Pancreas (tissue), 10 donors: Measurements from ENCODE around the gene SLC9B2. TPM values are rescaled to one million over a fixed set of nuclear protein-coding genes. Genes with fewer than 3 reads are reported as not detected.
A peak's percentile ranks its signal among the peaks of the same experiment; 100 is the strongest.

Experiments used
- ATAC-seq, 4 donors: fragments of 200-7000 bp; cut with Tn5 transposase; one replicate each; pipeline versions ENCODE4 v1.8.0 to v1.9.1; 2020; ENCODE audit warnings: mild to moderate bottlenecking in 4 of 4, moderate library complexity in 4 of 4
- DNase-seq, 6 donors: peaks; one replicate each; pipeline ENCODE4 v3.0.0-alpha.2; 2020
- FAIRE-seq: peaks from 2 replicates; lab custom pipeline; 2012; peaks lifted over from hg19 to GRCh38; lab: Jason Lieb, UNC
- H3K27ac ChIP-seq, 4 donors: fragments of 200-600 bp; sonication (generic); 1 replicate in 3 of 4; 2 replicates in 1 of 4; pipeline versions ENCODE4 v1.5.0 to v1.8.0; 2020
- H3K27me3 ChIP-seq, 4 donors: fragments of 200-600 bp; one replicate each; pipeline ENCODE4 v1.8.0; 2021
- H3K36me3 ChIP-seq, 3 donors: fragments of 200-600 bp; sonication (generic) in 1 of 3; one replicate each; pipeline versions ENCODE4 v1.5.0 to v1.8.0; 2020 to 2021
- H3K4me1 ChIP-seq, 3 donors: fragments of 200-600 bp; one replicate each; pipeline ENCODE4 v1.8.0; 2021
- H3K4me3 ChIP-seq, 4 donors: fragments of 200-600 bp; sonication (generic) in 2 of 4; one replicate each; pipeline versions ENCODE4 v1.5.0 to v1.8.0; 2020 to 2021
- H3K9me3 ChIP-seq, 4 donors: fragments of 200-600 bp; one replicate each; pipeline ENCODE4 v1.8.0; 2021
- CTCF ChIP-seq, 4 donors: fragments of 200-600 bp; sonication (generic) in 3 of 4; IDR thresholded peaks; one replicate each; pipeline versions ENCODE4 v1.5.0 to v1.8.0; 2021; ENCODE audit warnings: antibody characterized with exemption in 4 of 4
- WGBS, 2 donors: extraction: QIAGEN DNeasy Blood & Tissue Kit; methylation state at CpG; one replicate each; pipeline ENCODE4 v1.1.7; 2013; 5-methylcytosine and 5-hydroxymethylcytosine counted together
- intact Hi-C, 3 donors: fragments of 100-400 bp; cut with DNase I; formaldehyde crosslinking; loops; one replicate each; pipeline versions ENCODE4 v1.11.1 to v1.14.2; 2022
- polyA plus RNA-seq, 2 donors: library from polyadenylated mRNA; stranded (reverse); fragments of 200-250 nt; gene quantifications; one replicate each; pipeline ENCODE4 v1.2.3, GENCODE V29; 2013
- total RNA-seq, 6 donors: library from RNA; stranded (reverse); fragmentation: NEBNext Ultra II Directional in 4 of 6; extraction: Animal tissue kit (Norgen Biotek cat#: 25700) in 4 of 6; gene quantifications; one replicate each; pipeline versions ENCODE4 v1.2.1 to v1.2.4, GENCODE V29; 2021 to 2023
- donor health status: healthy with polysubstance abuse.
- donor health status: DM: no; HTN: no; CAD: no; lungs with moderate emphysema.
- donor health status: DM: no; HTN: no; CAD: no.
- donor health status: control.
- donor health status: control.
- donor health status: Bipolar disorder and iron deficiency.
- donor health status: DM: yes; HTN: yes; CAD: no.
- donor health status: DM: no; HTN: no; CAD: no.
- donor health status: DM: no; HTN: no; CAD: no.
- donor health status: DM: yes; HTN: yes; CAD: no.

The SLC9B2 gene
- total and polyA plus RNA-seq, 8 donors, result 1.2 to 5.2 (median 2.7) TPM

DNA sequence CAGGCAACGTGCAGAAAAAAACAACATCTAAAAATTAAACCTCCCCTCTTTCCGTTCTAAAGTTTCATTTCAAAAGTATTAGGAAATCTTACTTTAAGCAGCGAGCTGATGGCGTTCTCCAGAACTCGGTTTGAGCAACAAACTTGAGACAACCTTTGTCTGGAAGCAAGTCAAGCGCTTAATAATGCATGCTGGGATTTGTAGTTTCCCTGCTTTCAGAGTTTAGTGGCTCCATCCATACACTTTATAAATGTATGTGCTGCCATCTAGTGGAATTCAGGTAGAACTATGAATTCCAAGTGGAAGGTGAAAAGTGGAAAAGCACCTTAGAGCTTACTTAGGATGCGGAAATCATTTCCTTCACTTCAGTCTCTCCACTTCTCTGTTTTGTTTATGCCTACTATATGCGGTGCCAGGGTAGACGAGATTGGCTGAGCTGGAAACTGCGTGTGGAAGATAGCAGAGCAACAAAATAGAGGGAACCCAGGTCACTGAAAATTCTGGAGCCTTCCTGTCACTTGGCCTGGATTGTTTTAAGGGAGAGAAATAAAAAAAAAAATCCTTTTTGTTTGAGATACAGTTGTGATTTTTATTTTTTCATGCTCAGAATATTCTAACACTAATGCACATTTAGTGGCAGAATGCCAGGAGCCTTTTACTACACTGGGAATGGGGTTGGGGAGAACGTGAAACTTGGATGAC, 23.3 kb upstream of the SLC9B2 start, which contains the start of gene BDH2:
Gene BDH2, minus strand, starts transcription at position 144 of the 702 bp plus-strand sequence. CDS start 3,580 bp downstream, outside the sequence.
- intact Hi-C loops, result loop anchor here in 2 of 3 donors (10.0 kb wide), 2 partner anchors 645 to 655 kb away; no protein-coding TSS in a partner anchor

DNA sequence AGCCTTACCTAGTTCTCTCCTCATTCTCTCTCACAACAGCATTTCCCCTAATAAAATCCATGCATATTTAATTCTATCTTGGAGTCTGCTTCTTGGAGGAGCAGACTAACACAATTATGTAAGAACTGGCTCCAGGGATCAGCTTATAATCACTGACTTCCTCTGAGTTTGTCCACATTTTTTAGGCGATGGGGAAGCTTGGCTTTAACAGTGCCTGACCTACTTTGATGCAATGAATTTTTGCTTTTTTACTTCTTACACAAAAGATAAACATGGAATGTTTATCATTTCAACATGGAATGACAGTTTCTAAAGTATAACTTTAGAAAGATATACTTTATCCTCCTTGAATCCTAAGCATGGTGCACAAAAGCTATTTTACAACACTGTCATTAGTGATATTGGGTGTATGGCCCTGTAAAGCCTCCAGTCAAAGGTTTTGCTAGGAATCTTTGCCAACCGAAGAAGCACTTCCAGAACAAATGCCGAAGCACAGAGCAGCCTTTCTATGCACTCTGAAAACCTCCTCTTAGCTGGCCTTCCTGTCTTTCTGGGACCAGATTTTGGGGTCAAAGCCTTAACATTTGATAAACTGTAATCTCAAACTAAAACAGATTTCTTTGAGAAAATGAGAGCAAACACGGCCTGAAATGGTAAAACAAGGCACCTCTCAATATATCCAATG, 22.3 kb upstream of the SLC9B2 start:
- no peak for TF ChIP-seq CTCF (IDR thresholded peaks at IDR 0.05)
- ATAC-seq (peak in 2 of 4 donors; percentile 28 to 33), DNase-seq (no peak), FAIRE-seq (no peak)
- intact Hi-C loops, result no loop called here
- no peaks in the 10 kb centered on the region for H3K27me3 ChIP-seq
- H3K4me1 ChIP-seq, result peaks cover 5 to 19% (median 7%) of the 10 kb centered on the region in 3 donors
- WGBS, 2 donors, result 17 to 19% methylated on average over 4 of the region's 4 CpGs
- peak overlapping the region in 3 of 4 donors; percentile 11 to 62 (median 51) for H3K27ac ChIP-seq
- H3K4me3 ChIP-seq, result peak overlapping the region in 3 of 4 donors; percentile 23 to 44 (median 42)
- no peaks in the 10 kb centered on the region for H3K9me3 ChIP-seq
- no peaks in the 10 kb centered on the region for H3K36me3 ChIP-seq

More for the DNA sequence above, 23.3 kb upstream of the SLC9B2 start, which contains the start of gene BDH2:
- Histone ChIP-seq H3K4me1 (peaks cover 5 to 19% (median 7%) of the 10 kb centered on the region in 3 donors), H3K9me3 (no peaks in the 10 kb centered on the region), H3K27me3 (no peaks in the 10 kb centered on the region), H3K4me3 (peak within 1 kb of the TSS; percentile 4 to 44 (median 32)), H3K27ac (peak within 1 kb of the TSS in 3 of 4 donors; percentile 11 to 62 (median 51)), H3K36me3 (no peaks in the 10 kb centered on the region)
- ATAC-seq, result peak; percentile 96 to 99 (median 98)
- 9 to 10% methylated on average over 11 of the region's 11 CpGs for WGBS, 2 donors
- peak in 3 of 6 donors; percentile 56 to 70 (median 57) for DNase-seq
- peak; percentile 98 for FAIRE-seq
- TF ChIP-seq CTCF (IDR thresholded peaks at IDR 0.05), result peak; percentile 56 to 69 (median 60)

- FAIRE-seq (no peak), DNase-seq (peak in 1 of 6 donors; percentile 30), ATAC-seq (no peak)
- Histone ChIP-seq H3K4me1 (peaks cover 5 to 19% (median 7%) of the 10 kb centered on the region in 3 donors), H3K27ac (no peak overlapping the region), H3K9me3 (no peaks in the 10 kb centered on the region), H3K27me3 (no peaks in the 10 kb centered on the region), H3K4me3 (peak overlapping the region in 1 of 4 donors; percentile 44), H3K36me3 (no peaks in the 10 kb centered on the region)
- no peak for TF ChIP-seq CTCF (IDR thresholded peaks at IDR 0.05)
- 83 to 84% methylated on average over 10 of the region's 10 CpGs for WGBS, 2 donors
- intact Hi-C loops, result no loop called here
Observed at GRCh38 chr4:103098341-103098740, 21.8 kb upstream of the SLC9B2 start.

GRCh38 chr4:103097112-103097511, 20.6 kb upstream of the SLC9B2 start:
- H3K27ac ChIP-seq, result no peak overlapping the region
- WGBS, 2 donors, result 17 to 20% methylated on average over 2 of the region's 2 CpGs
- no peak for TF ChIP-seq CTCF (IDR thresholded peaks at IDR 0.05)
- no peak for DNase-seq
- H3K36me3 ChIP-seq, result no peaks in the 10 kb centered on the region
- no peak for FAIRE-seq
- H3K9me3 ChIP-seq, result no peaks in the 10 kb centered on the region
- H3K27me3 ChIP-seq, result no peaks in the 10 kb centered on the region
- H3K4me3 ChIP-seq, result no peak overlapping the region
- intact Hi-C loops, result no loop called here
- peak in 2 of 4 donors; percentile 33 to 35 for ATAC-seq
- H3K4me1 ChIP-seq, result peaks cover 5 to 19% (median 7%) of the 10 kb centered on the region in 3 donors
